HG03280 (cell line): ENCODE measurements around the gene PRDM16.

ENCODE experiments used
- ATAC-seq: cut with Tn5 transposase; IDR thresholded peaks from one replicate; pipeline ENCODE4 v1.9.1; 2021; ENCODE audit warnings: mild to moderate bottlenecking, moderate library complexity; ENCODE audit not compliant: unreplicated experiment

PRDM16 gene

GRCh38 chr1:3137111-3138100, 68.4 kb downstream of the PRDM16 start:
- no peak for ATAC-seq

GRCh38 chr1:3138623-3139151, 69.7 kb downstream of the PRDM16 start:
- ATAC-seq: no peak

GRCh38 chr1:3139451-3139852, 70.4 kb downstream of the PRDM16 start:
- no peak for ATAC-seq

DNA sequence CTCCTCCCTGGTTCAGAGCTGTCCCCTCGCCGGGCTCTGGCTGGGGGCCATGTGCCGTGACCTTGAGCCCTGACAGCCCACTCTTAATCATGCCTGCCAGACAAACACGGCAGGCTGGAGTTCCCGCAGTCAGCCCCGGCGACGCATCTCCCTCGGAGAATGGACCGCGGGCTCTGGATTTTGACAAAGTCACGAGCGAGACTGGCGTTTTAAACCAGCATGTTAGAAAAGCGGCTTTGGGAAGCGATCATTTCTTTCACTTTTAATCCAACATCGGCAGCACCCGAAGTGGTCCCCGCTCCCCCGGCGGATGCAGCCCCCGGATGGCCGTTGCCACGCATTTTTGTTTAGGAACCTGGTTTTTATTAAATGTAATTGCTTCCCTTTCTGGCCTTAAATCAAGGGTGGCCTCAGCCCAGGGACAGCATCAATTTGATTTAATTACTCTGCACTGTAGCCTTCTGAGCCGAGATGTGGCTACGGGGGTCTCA, 70.9 kb downstream of the PRDM16 start:
- ATAC-seq: no peak

GRCh38 chr1:3140437-3140836, 71.4 kb downstream of the PRDM16 start:
- ATAC-seq: no peak

GRCh38 chr1:3141129-3141528, 72.1 kb downstream of the PRDM16 start:
- ATAC-seq: no peak

GRCh38 chr1:3141836-3142235, 72.8 kb downstream of the PRDM16 start:
- no peak for ATAC-seq

DNA sequence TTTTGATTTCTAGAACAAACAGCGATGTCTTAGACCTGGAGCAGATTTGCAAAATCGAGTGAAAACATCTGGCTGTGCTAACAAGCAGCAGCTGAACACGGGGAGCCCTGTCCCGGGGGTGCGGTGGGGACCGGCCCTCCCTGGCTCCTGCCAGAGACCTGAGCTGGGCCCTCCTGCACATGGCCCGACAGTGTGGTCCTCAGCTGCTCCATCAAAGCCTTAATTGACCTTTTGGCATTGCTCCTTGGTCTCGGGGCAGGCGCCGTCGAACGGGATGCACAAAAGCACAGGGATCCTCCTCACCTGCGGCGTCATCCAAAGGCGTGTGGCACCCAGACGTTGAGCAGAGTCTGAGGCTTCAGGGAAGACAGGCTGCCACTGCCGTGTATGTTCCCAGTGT, 73.2 kb downstream of the PRDM16 start:
- ATAC-seq: no peak

DNA sequence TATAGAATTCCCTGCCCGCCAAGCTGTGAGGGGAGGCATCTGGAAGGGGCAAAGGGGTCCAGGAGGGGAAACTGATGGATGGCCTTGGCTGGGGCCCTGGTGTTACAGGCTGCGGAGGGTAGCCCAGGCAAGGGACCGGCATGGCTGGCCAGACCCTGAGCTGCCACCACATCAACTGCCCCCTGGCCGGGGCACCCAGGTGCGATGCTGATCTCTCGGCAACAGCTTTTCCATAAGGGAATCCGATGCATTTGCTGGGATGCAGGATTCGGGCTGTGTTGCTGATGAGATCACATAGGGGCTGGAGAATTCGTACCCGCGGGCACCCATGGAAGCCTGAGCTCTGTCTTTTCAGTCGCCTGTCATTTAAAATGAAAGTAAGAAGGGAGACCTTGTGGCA, 73.7 kb downstream of the PRDM16 start:
- no peak for ATAC-seq

GRCh38 chr1:3145532-3146325, 76.7 kb downstream of the PRDM16 start:
- ATAC-seq: no peak

GRCh38 chr1:3146458-3146857, 77.5 kb downstream of the PRDM16 start:
- no peak for ATAC-seq

DNA sequence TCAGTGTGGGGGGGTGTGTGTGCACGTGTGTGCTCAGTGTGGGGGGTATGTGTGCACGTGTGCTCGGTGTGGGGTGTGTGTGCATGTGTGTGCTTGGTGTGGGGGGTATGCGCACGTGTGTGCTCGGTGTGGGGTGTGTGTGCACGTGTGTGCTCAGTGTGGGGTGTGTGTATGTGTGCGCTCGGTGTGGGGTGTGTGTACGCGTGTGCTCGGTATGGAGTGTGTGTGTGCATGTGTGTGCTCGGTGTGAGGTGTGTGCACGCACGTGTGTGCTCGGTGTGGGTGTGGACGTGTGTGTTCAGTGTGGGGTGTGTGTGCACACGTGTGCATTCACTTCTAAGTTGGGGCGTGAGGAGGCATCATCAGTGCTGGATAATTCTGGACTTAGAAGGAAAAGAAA, 77.9 kb downstream of the PRDM16 start:
- no peak for ATAC-seq

DNA sequence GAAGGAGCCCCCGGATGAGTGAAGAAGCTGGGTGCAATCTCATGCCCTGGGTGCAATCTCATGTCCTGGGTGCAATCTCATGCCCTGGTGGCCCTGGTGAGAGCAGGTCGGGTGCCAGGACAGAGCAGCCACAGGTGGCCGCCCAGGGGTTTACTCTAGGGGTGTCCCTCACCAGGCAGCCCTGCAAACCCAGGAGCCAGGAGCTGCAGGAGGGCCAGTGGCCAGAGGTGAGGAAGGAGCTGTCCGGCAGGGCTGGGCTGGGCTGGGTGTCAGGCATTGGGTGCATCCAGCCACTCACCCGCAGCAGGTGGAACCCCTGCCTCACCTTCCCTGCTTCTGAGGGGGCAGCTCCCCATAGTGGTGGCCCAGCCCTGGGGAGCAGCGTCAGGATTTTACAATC, 79.2 kb downstream of the PRDM16 start:
- no peak for ATAC-seq

- ATAC-seq: no peak
Measured at GRCh38 chr1:3149277-3149676, 80.3 kb downstream of the PRDM16 start.

DNA sequence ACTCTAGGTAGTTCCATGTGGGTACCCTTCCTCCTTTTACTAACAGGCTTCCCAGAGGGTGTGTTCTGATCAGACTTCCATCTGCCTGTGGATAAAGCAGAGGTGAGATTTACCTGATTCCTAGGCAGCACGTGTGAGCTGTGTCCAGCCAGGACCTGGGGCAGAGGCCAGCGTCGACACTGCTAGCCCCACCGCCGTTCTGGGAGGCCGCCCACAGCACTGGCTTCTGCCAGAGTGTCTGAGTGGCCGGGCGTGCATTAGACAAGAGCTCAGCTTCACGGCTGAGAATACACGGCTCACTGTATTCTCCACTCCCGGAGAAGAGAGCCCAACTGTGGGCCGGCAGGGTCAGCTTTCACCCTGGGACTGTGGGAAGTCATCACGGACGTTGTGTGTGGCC, 82.5 kb downstream of the PRDM16 start:
- ATAC-seq: no peak

GRCh38 chr1:3152143-3152542, 83.1 kb downstream of the PRDM16 start:
- ATAC-seq: no peak

DNA sequence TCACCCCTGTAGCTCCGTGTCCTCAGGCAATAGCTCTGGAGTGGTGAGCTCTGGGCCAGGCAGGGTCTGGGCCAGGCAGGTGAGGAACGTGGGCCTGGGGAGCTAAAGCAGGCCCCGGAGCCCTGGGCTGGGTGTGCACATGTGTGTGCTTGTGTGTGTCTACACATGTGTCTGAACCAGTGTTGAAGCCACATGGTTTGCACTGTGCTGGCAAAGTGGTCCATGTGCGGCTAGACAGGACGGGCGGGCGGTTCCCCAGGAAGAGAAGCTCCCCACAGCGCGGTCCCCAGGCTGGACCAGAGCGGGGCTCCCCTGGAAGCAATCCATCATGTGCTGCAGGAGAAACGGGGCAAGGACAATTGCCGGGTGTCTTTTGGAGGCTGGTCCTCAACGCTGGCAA, 84.2 kb downstream of the PRDM16 start:
- no peak for ATAC-seq

DNA sequence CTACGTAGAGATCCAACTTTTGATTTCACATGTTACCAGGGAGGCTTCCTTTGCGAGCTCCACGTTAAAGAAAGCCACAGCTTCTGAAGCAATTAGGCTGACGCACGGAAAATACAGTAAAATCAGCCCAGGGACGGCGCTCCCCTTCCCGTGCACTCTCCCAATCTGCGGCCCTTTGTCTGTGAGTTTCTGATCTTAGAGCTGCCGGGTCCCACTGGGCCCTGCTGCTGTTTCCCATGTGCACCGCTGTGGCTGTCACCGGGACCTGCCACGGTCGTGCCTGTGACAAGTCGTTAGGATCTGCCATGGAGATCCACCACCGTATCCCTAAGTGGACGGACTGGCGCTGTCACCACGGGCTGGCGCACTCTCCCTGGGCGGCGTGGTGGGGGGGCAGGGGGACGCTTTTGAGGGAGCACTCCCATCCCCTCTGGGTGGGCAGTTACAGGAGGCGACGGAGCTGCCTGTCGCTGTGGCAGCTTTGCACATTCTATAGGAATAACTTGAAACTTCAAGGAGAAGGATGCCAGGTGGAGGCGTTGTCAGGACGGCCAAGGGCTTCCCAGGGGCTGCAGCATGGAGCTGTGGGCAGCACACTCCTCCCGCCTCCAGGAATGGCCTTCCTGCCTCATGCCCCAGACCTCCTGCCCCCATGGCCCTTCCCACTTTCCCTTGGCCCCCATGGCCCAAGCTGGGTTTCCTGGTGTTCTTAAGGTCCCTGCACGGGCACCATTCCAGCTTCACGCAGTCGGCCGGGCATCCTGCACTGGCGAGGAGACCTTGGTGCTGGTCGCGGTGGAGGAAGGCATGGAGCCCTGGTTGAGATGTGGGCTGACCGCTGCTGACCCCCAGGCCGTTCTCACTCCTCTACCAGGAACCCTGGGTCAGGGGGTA, 85.1 kb downstream of the PRDM16 start:
- ATAC-seq: no peak

DNA sequence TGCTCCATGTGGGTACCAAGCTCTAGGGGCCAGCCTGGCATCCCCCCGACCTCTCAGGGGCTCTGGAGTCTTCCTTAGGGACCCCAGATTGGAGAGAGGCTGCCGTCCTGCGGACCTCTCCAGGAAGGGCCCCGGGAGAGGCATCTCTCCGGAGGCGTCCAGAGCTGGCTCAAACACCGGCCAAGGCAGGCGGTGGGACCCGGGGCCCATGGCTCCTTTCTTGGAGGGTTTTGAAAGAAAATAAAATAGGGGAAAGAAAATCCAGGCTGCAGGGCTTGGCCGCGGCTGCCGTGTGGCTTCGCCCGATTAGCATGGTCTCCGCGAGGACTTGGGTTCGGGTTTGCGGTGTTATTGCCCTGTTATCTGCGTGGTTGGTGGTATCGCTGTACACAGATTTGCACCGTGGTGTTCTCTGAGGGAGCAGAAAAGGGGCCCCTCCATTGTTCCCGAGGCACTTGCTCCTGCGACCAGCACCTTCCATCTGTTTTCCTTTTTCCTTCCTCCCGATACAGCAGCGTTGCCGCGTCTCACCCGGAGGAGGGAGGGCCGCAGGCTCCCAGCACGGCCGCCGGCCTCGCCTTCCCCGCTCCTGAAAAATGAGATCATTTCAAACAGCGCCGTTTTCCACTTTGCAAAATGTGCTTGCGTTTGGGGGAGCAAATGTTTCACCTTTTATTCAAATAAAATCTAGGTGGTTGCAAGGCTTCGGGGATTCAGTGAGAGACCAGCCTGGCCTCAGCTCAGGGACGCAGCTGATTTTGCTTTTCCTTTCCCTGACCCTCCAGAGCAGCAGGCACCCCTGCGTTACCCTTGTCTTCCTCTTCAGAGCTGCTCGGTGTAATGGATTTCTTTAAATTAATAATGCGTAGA, 86.3 kb downstream of the PRDM16 start:
- ATAC-seq: no peak

DNA sequence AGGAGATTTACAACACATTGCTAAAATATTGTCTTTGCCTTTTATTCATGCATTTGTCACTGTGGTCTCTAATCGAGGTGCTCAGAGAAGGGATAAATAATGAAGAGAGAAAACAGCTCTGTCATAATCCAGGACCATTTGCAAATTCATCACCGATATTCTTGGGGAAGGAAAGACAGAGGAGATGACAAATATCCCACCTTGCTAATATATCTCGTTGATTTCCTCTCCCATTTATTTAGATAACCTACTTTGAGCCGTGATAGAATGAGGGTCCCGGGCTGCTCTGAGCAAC, 86.9 kb downstream of the PRDM16 start:
- ATAC-seq: no peak
